Heart right ventricle (tissue), 16 donors: Measurements from ENCODE around the gene ANKS6. TPM values are rescaled to one million over a fixed set of nuclear protein-coding genes. Genes with fewer than 3 reads are reported as not detected.

Experiments
- ATAC-seq, 8 donors: fragments of 200-7000 bp; cut with Tn5 transposase; one replicate each; pipeline ENCODE4 v1.9.1; 2020; ENCODE audit warnings: mild to moderate bottlenecking in 8 of 8, moderate library complexity in 8 of 8, moderate number of reproducible peaks in 1 of 8
- DNase-seq, 2 donors: peaks; one replicate each; pipeline ENCODE4 v3.0.0-alpha.2; 2020
- H3K27ac ChIP-seq, 10 donors: fragments of 200-600 bp; sonication (generic) in 2 of 10; one replicate each; pipeline versions ENCODE4 v1.5.0 to v1.8.0; 2020 to 2022; ENCODE audit warnings: mild to moderate bottlenecking in 3 of 10
- H3K27me3 ChIP-seq, 7 donors: fragments of 200-600 bp; one replicate each; pipeline ENCODE4 v1.8.0; 2021 to 2022; ENCODE audit warnings: mild to moderate bottlenecking in 2 of 7
- H3K36me3 ChIP-seq, 9 donors: fragments of 200-600 bp; sonication (generic) in 1 of 9; one replicate each; pipeline versions ENCODE4 v1.5.0 to v1.8.0; 2020 to 2022; ENCODE audit warnings: mild to moderate bottlenecking in 2 of 9
- H3K4me1 ChIP-seq, 9 donors: fragments of 200-600 bp; sonication (generic) in 1 of 9; one replicate each; pipeline versions ENCODE4 v1.5.0 to v1.8.0; 2020 to 2022; ENCODE audit warnings: mild to moderate bottlenecking in 4 of 9
- H3K4me3 ChIP-seq, 10 donors: fragments of 200-600 bp; sonication (generic) in 2 of 10; one replicate each; pipeline versions ENCODE4 v1.5.0 to v1.8.0; 2020 to 2022; ENCODE audit warnings: mild to moderate bottlenecking in 7 of 10, moderate library complexity in 2 of 10
- H3K9me3 ChIP-seq, 11 donors: fragments of 200-600 bp in 10 of 11; sonication (generic) in 2 of 11; one replicate each; pipeline versions ENCODE4 v1.5.0 to v1.8.0; 2013 to 2022; ENCODE audit warnings: mild to moderate bottlenecking in 2 of 11, control low read depth in 1 of 11, moderate library complexity in 1 of 11
- CTCF ChIP-seq, 9 donors: fragments of 200-600 bp; sonication (generic) in 2 of 9; IDR thresholded peaks; one replicate each; pipeline versions ENCODE4 v1.5.0 to v1.8.0; 2021 to 2022; ENCODE audit warnings: antibody characterized with exemption in 9 of 9, mild to moderate bottlenecking in 5 of 9, moderate library complexity in 1 of 9
- WGBS, 2 donors: extraction: QIAGEN DNeasy Blood & Tissue Kit; methylation state at CpG; one replicate each; pipeline ENCODE4 v1.1.7; 2013; ENCODE audit warnings: inconsistent platforms in 1 of 2; 5-methylcytosine and 5-hydroxymethylcytosine counted together
- intact Hi-C, 10 donors: fragments of 100-400 bp; cut with DNase I; formaldehyde crosslinking; loops; one replicate each; pipeline versions ENCODE4 v1.11.1 to v1.14.2; 2022
- polyA plus RNA-seq, 2 donors: library from polyadenylated mRNA; stranded (reverse); fragments of 200-250 nt; gene quantifications; one replicate each; pipeline ENCODE4 v1.2.3, GENCODE V29; 2013
- total RNA-seq, 10 donors: library from RNA; stranded (reverse); fragmentation: NEBNext Ultra II Directional in 3 of 10; extraction: Animal tissue kit (Norgen Biotek cat#: 25700) in 3 of 10; gene quantifications; one replicate each; pipeline versions ENCODE4 v1.2.1 to v1.2.4, GENCODE V29; 2021 to 2023
- donor health status: Arrhythmogenic right ventricular cardiomyopathy.
- donor health status: ischemic (EF 13 %, LVEDD 7.1; RV severe dilation, severe dysfunction).
- donor health status: healthy with polysubstance abuse.
- donor health status: DM: no; HTN: yes; CAD: no.
- donor health status: DM: no; HTN: no; CAD: no.
- donor health status: ischemic (EF 25% LVEDD 6.9; RV normal size, moderate dysfunction).
- donor health status: ischemic (EF 25% LVEDD 5.7; RV mildly dilated, moderate dysfunction).
- donor health status: healthy.
- donor health status: DM: yes; HTN: yes; CAD: no.
- donor health status: Ischemic cardiomyopathy.
- donor health status: ischemic (EF 35%, LVEDD 5.7; RV mildly dilated, moderate dysfunction).
- donor health status: nonischemic (EF 11% LVEDD 7.7; RV severe dilation, severe dysfunction).
- donor health status: DM: yes; HTN: yes; CAD: no.
- donor health status: PGD.
- donor health status: ischemic (EF 29% LVEDD 5.4; RV normal size, mild dysfunction).
- donor health status: nonischemic (EF 23%, LVEDD 6.1; RV moderate dilation, normal function).

The ANKS6 gene
- total and polyA plus RNA-seq, 12 donors: 3.1 to 8.0 (median 4.2) TPM

DNA sequence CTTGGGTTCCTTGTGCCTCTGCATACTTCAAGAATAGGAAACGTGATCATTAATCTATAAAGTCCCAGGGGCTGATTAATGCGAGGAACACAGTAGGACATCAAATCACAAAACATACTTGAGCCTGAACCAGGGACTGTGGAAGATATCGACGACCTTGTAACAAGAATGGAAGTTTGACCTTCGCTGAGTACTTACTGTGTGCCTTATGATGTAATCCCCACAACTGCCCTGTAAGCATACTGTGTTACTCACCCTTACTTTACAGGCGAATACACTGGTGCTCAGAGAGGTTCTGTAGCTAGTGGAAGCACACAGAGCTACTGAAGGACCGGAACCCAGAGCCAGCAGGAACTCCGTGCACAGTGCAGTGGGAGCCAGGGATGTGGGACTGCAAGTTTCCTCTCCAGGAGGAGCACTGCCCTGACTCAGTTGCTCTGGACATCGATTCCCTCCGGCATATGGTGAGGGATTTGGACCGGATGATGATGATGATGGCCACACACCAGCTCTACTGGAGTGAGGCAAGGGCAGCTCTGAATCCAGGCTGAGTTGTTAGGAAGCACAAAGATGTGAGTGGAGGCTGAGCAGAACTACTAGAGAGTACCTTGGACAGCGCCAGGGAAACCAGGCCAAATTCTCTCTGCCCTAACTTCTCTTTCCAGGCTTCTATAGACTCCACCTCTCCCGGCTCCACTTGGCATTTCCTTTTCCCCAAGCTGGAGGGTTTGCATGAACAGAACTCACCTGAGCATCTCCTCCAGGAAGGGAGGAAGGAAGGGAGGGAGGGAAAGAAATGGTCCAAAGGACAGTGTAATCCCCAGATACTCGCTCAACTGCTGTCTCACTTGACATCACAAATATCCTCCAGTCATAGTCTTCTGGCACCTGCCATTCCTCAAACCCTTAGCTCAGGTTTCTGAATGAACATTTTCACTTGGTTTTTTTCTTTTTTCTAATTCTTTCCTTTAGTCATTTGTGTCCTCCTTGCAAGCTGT lies 86.1 kb downstream of the ANKS6 start:
- DNase-seq (peak in 1 of 2 donors; percentile 26), ATAC-seq (peak in 3 of 8 donors; percentile 40 to 66 (median 45))
- Histone ChIP-seq H3K27ac (no peak overlapping the region), H3K27me3 (peaks cover 13 to 89% (median 71%) of the 10 kb centered on the region in 7 donors), H3K36me3 (no peaks in the 10 kb centered on the region), H3K4me1 (peaks cover 3 to 22% (median 15%) of the 10 kb centered on the region in 9 donors), H3K9me3 (no peaks in the 10 kb centered on the region), H3K4me3 (no peak overlapping the region)
- WGBS, 2 donors: 61 to 64% methylated on average over 14 of the region's 14 CpGs
- intact Hi-C loops: loop anchor here in 4 of 10 donors (5.0 to 10.0 kb wide), 3 partner anchors 55 to 395 kb away; no protein-coding TSS in a partner anchor
- TF ChIP-seq CTCF (IDR thresholded peaks at IDR 0.05): no peak

DNA sequence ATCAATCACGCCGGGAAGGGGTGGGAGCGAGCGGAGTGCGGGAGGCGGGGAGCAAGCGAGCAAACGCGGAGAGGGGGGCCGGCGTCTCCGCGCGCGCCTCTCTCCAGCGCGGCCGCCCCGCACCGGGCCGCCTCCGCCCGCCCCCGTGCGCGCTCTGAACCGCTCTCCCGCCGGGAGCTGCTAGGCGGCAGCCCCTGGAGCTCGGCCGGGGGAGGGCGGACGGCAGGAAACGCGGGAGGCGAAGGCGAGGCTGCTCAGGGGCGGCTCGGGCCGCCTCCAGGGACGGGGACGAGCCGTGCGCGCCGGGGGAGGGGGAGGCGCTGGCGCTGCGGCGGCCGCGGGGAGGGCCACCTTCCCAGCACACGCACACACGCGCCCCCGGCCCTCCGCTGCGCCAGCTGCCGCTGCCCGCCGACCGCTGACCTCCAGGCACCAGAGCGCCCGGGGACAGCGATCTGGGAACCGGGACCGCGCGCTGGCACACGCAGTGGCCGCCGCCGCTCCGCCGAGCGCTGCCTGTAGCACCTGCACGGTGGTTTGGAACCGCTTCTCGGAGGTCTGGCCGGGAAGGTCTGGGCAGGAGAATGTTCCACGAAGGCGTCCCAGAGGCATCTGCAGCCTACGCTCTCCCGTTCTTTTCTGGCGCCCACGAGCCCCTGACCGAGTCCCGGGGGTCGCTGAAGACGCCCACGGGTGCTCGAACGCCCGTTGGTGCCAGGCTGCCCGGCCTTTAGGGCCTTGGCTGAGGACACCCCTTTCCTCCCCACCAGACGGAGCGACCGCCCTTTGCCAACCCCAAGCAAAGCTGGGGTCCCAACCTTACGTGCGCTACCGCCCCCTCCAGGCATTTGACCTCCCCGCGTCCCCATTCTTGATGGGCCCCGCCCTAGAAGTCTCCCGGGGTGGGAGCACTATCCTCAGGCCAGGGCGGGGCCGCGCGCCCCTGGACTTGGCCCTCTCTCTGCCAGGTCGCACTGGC lies 87.1 kb downstream of the ANKS6 start, which contains the start of gene GABBR2:
TSS of gene GABBR2 (minus strand) at position 3 of the 979 bp plus-strand sequence. CDS start 198 bp downstream, outside the sequence.
- 2% methylated on average over 88 to 111 of the region's 111 CpGs for WGBS, 2 donors
- peak within 1 kb of the TSS in 9 of 10 donors; percentile 20 to 42 (median 31) for H3K4me3 ChIP-seq
- peaks cover 3 to 22% (median 15%) of the 10 kb centered on the region in 9 donors for H3K4me1 ChIP-seq
- H3K27me3 ChIP-seq: peaks cover 13 to 92% (median 81%) of the 10 kb centered on the region in 7 donors
- TF ChIP-seq CTCF (IDR thresholded peaks at IDR 0.05): no peak
- intact Hi-C loops: loop anchor here in 4 of 10 donors (5.0 to 10.0 kb wide), 3 partner anchors 56 to 394 kb away; no protein-coding TSS in a partner anchor
- H3K27ac ChIP-seq: no peak within 1 kb of the TSS
- DNase-seq (peak in 1 of 2 donors; percentile 18), ATAC-seq (peak in 1 of 8 donors; percentile 27)
- H3K9me3 ChIP-seq: no peaks in the 10 kb centered on the region
- no peaks in the 10 kb centered on the region for H3K36me3 ChIP-seq

GRCh38 chr9:98708103-98708932 lies 88.0 kb downstream of the ANKS6 start:
- H3K36me3 ChIP-seq: no peaks in the 10 kb centered on the region
- ATAC-seq (no peak), DNase-seq (no peak)
- H3K27ac ChIP-seq: no peak overlapping the region
- peak overlapping the region in 9 of 10 donors; percentile 20 to 42 (median 31) for H3K4me3 ChIP-seq
- TF ChIP-seq CTCF (IDR thresholded peaks at IDR 0.05): no peak
- peaks cover 13 to 96% (median 90%) of the 10 kb centered on the region in 7 donors for H3K27me3 ChIP-seq
- no peaks in the 10 kb centered on the region for H3K9me3 ChIP-seq
- WGBS, 2 donors: 3 to 5% methylated on average over 49 to 89 of the region's 89 CpGs
- intact Hi-C loops: loop anchor here in 4 of 10 donors (5.0 to 10.0 kb wide), 3 partner anchors 56 to 394 kb away; no protein-coding TSS in a partner anchor
- H3K4me1 ChIP-seq: peaks cover 3 to 22% (median 15%) of the 10 kb centered on the region in 9 donors
